Measurements from ENCODE around the gene EEF1E1. TPM values are rescaled to one million over a fixed set of nuclear protein-coding genes. Genes with fewer than 3 reads are reported as not detected.

Gene EEF1E1
- total and polyA plus RNA-seq, 2 of the 8 experiments (the other 6 are each of a cell fraction or from before 2014, with no cell fraction given) = 96.8 to 112 TPM

DNA sequence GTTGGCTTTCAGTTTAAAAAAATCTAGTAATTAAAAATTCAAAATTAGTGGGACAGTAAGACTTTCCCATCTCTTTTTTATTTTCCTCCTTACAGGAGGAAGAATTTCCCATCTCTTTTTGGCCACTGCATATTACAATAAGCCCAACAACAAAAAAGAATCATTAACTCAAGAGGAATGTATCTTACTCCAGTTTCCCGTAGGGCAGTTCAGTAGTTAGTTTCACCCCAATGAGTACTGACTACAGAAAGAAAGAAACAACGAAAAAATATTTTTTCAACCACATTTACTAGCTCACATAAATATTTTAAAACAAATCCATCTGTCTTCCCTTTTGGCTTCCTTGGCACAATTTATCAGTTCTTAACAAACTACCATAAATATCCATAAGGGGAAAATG is 23.2 kb downstream of the EEF1E1 start:
- Histone ChIP-seq H2AFZ (ENCODE audit: low read length) (no peak overlapping the region), H3K27ac (ENCODE audit: low read depth, low read length) (no peak overlapping the region), H3K4ac (replicated peaks; ENCODE audit: insufficient read length, low read depth, low read length) (no peak overlapping the region), H3K14ac (ENCODE audit: insufficient read length) (no peak overlapping the region), H2BK120ac (replicated peaks; ENCODE audit: low read depth, low read length) (no peak overlapping the region), H3K27me3 (replicated peaks in 1 of 4; ENCODE audit: control insufficient read depth in 3 of 4, extremely low read depth in 1 of 4, insufficient read depth in 3 of 4, low read length in 3 of 4) (no peaks in the 10 kb centered on the region), H2BK15ac (ENCODE audit: low read length) (no peak overlapping the region), H3K79me1 (ENCODE audit: low read depth, low read length) (no peaks in the 10 kb centered on the region), H4K5ac (ENCODE audit: insufficient read length, low read depth, low read length) (no peak overlapping the region), H3K4me2 (ENCODE audit: insufficient read depth in 1 of 2, low read depth in 2 of 2, low read length in 2 of 2) (no peak overlapping the region), H2AK5ac (ENCODE audit: low read depth, low read length) (no peak overlapping the region), H4K8ac (ENCODE audit: extremely low read depth, insufficient read depth, low read length) (no peak overlapping the region), H2BK20ac (ENCODE audit: low read length) (no peak overlapping the region), H3K79me2 (ENCODE audit: control insufficient read depth in 1 of 2, insufficient read depth in 2 of 2, low read length in 2 of 2) (peaks cover 0 to 17% of the 10 kb centered on the region in 2 experiments; a peak in 2 of 4 replicates), H3K56ac (replicated peaks; ENCODE audit: insufficient read length, low read depth, low read length) (no peak overlapping the region), H3K4me3 (ENCODE audit: extremely low read depth in 1 of 4, insufficient read depth in 2 of 4, low read depth in 3 of 4, low read length in 4 of 4) (no peak overlapping the region), H3K23ac (ENCODE audit: insufficient read length) (no peak overlapping the region), H2BK12ac (ENCODE audit: low read depth, low read length) (no peak overlapping the region), H3K18ac (ENCODE audit: extremely low read depth, low read length) (no peak overlapping the region), H3K9me3 (ENCODE audit: insufficient read depth in 2 of 2, low read depth in 1 of 2, low read length in 1 of 2) (no peaks in the 10 kb centered on the region), H4K91ac (replicated peaks; ENCODE audit: insufficient read length, low read length) (no peak overlapping the region), H2BK5ac (ENCODE audit: low read depth, low read length) (no peak overlapping the region), H4K20me1 (replicated peaks in 1 of 2; ENCODE audit: control insufficient read depth in 1 of 2, insufficient read depth in 2 of 2, low read length in 2 of 2) (peaks cover 0 to 3% of the 10 kb centered on the region in 2 experiments), H3K9ac (replicated peaks in 1 of 4; ENCODE audit: extremely low read depth in 1 of 4, low read depth in 3 of 4, low read length in 3 of 4) (no peak overlapping the region), H3K4me1 (replicated peaks in 1 of 4; ENCODE audit: control insufficient read depth in 3 of 4, insufficient read depth in 4 of 4, low read length in 3 of 4) (no peaks in the 10 kb centered on the region), H3K23me2 (ENCODE audit: low read depth, low read length) (no peaks in the 10 kb centered on the region), H3K36me3 (ENCODE audit: control insufficient read depth in 2 of 4, insufficient read depth in 4 of 4, low read length in 3 of 4) (peaks cover 0 to 29% (median 6%) of the 10 kb centered on the region in 4 experiments; a peak in 4 of 8 replicates)
- CTCF ChIA-PET (ENCODE audit: partially characterized antibody) = interaction anchor here (1.0 kb wide), 1 partner anchor 435 kb away, joined by 3 read pairs; no protein-coding TSS in a partner anchor
- TF ChIP-seq SIRT6 (IDR thresholded peaks at IDR 0.05; ENCODE audit: low read length) = no peak
- no peak for TF ChIP-seq RNF2 (IDR thresholded peaks at IDR 0.05; ENCODE audit: borderline replicate concordance, low read depth, low read length, missing control alignments, poor library complexity, severe bottlenecking)
- TF ChIP-seq MAFK (IDR thresholded peaks at IDR 0.05; ENCODE audit: low read depth, low read length) = no peak
- no peak for TF ChIP-seq CHD2 (IDR thresholded peaks at IDR 0.05; ENCODE audit: low read length)
- TF ChIP-seq, protein P1, sequence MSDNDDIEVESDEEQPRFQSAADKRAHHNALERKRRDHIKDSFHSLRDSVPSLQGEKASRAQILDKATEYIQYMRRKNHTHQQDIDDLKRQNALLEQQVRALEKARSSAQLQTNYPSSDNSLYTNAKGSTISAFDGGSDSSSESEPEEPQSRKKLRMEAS (IDR thresholded peaks at IDR 0.05) = no peak
- TF ChIP-seq SUZ12 (IDR thresholded peaks at IDR 0.05; ENCODE audit: low read length) = no peak
- no peak for TF ChIP-seq JUND (IDR thresholded peaks at IDR 0.05; ENCODE audit: low read length)
- TF ChIP-seq, protein P2, sequence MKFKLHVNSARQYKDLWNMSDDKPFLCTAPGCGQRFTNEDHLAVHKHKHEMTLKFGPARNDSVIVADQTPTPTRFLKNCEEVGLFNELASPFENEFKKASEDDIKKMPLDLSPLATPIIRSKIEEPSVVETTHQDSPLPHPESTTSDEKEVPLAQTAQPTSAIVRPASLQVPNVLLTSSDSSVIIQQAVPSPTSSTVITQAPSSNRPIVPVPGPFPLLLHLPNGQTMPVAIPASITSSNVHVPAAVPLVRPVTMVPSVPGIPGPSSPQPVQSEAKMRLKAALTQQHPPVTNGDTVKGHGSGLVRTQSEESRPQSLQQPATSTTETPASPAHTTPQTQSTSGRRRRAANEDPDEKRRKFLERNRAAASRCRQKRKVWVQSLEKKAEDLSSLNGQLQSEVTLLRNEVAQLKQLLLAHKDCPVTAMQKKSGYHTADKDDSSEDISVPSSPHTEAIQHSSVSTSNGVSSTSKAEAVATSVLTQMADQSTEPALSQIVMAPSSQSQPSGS (IDR thresholded peaks at IDR 0.05; ENCODE audit: low read length) = no peak
- no peak for TF ChIP-seq HDAC6 (IDR thresholded peaks at IDR 0.05; ENCODE audit: low read depth, low read length)
- no peak for TF ChIP-seq POLR2AphosphoS5 (IDR thresholded peaks at IDR 0.05; ENCODE audit: low read depth, low read length)
- TF ChIP-seq SRF (IDR thresholded peaks at IDR 0.05; ENCODE audit: low read depth, low read length) = no peak
- TF ChIP-seq CBX8 (IDR thresholded peaks at IDR 0.05; ENCODE audit: borderline replicate concordance, low read depth, low read length) = no peak
- TF ChIP-seq JUN (IDR thresholded peaks at IDR 0.05; ENCODE audit: low read depth, low read length) = no peak
- 97% methylated on average over 2 of the region's 2 CpGs; no CpG with 5 or more reads in 1 of the 2 experiments for WGBS, 2 experiments (ENCODE audit: extremely low coverage in 1 of 2, insufficient coverage in 1 of 2, insufficient read length in 1 of 2, insufficient replicate concordance in 2 of 2, low coverage in 1 of 2, low lambda C conversion rate in 2 of 2, missing lambda C conversion rate in 1 of 2)
- POLR2A ChIA-PET (ENCODE audit: partially characterized antibody) = interaction anchor here (0.6 to 1.7 kb wide), 3 partner anchors 23 to 649 kb away, joined by 3 to 6 read pairs (median 3); partner anchors contain the start of gene EEF1E1
- DNase-seq (ENCODE audit: low read depth in 1 of 2, low spot score in 2 of 2) (no peak), FAIRE-seq (no peak)
